HG02884 (cell line): Measurements from ENCODE around the gene PDZD7.
A peak's percentile ranks its signal among the peaks of the same experiment; 100 is the strongest.

ENCODE experiments used
- ATAC-seq: cut with Tn5 transposase; IDR thresholded peaks from one replicate; pipeline ENCODE4 v1.9.1; 2021; ENCODE audit warnings: mild to moderate bottlenecking, moderate library complexity; ENCODE audit not compliant: unreplicated experiment

Gene PDZD7

DNA sequence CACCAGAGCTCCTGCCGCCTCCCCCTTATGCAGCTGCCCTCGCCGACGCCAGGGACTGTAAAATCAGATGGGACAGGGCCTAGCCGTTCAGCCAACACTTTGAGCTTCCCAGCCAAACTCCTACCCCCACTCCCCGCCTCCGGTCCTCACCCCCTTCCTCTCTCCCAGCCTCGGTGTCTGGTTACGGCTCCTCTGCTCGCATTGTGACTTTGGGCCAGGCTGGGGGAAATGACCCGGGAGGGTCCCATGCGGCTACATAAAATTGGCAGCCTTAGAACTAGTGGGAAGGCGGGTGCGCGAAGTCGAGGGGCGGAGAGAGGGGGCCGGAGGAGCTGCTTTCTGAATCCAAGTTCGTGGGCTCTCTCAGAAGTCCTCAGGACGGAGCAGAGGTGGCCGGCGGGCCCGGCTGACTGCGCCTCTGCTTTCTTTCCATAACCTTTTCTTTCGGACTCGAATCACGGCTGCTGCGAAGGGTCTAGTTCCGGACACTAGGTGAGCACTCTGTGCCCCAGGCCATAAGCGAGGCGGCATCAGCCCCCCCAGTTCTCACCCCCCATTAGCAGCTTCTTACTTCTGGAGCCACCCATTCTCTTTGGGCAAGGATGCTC, 30.8 kb upstream of the PDZD7 start, which contains the start of gene KAZALD1:
KAZALD1 (plus strand) TSS at position 366 of the 608 bp plus-strand sequence. CDS start 604 bp downstream, outside the sequence.
- no peak for ATAC-seq

DNA sequence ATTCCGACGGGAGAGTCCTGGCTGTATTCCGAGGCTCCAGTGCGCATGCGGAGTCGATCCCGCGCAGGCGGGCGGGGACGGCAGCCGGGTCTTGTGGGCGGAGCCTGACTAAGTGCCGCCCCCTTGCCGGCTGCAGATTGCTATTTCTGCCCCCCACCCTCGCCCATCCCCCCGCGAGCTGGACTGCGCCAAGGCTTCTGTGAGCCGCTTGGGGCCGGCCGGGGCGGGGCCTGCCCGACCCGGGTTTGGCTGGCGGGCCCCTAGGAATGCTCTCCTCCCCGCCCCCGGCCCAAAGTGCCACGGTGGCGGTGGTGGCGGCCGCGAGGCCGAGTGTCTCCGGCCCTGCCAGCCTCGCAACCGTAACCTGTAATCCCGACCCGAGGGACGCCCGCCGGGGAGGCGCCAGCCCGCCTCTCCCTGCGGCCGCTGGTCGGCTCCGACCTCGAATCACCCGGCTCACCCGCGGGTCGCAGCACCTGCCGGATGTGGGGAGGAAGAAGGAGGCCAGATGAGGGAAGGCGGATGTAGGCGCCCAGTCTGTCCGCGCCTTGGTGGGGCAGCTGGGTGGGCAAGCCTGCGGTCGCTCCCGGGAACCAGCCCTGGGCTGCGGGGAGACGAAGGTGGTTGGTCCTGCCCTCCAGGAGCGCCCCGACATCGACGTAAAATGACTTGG, 30.2 kb upstream of the PDZD7 start:
- peak; percentile 61 for ATAC-seq

DNA sequence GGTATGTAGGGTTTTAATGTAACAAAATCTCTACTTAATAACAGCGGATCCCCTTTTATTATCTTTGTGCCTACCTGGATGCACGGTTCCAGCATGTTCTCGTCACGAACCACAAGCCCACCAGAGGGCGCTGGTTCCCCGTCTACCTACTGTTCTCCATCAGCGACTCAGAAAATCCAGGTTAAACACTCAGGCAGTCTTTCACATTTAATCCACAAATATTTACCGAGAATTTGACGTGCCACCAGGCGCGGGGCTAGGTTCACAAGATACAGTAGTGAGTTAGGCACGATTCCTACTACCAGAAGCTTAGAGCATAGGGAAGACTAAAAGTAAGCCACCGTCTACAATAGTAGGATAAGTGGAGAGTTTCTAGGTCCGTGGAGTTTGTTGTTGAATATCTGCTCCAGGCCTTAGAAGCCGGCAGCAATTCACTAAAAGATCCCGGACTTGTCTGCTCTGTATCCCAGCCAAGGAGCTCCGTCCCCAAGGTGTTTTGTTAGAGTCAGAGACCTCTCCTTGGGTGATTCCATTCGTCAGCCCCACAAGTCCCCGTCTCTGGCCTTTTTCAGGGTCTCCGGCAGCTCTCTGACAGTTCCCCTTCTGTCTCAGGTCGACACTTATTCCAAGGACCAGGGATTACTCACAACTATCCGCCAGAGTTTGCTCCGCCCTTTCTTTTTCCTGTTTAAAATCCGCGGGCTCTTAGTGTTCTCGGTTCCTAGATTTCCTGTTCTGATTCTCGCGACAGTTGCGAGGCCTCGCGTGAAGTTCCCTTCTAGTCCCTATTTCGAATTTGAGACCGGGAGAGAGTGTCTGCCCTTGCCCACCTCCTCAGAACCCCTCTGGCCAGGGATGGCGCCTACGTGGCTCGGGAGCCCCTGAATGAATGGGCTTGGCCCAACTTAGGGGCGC, 29.4 kb upstream of the PDZD7 start:
- ATAC-seq = peak; percentile 35

DNA sequence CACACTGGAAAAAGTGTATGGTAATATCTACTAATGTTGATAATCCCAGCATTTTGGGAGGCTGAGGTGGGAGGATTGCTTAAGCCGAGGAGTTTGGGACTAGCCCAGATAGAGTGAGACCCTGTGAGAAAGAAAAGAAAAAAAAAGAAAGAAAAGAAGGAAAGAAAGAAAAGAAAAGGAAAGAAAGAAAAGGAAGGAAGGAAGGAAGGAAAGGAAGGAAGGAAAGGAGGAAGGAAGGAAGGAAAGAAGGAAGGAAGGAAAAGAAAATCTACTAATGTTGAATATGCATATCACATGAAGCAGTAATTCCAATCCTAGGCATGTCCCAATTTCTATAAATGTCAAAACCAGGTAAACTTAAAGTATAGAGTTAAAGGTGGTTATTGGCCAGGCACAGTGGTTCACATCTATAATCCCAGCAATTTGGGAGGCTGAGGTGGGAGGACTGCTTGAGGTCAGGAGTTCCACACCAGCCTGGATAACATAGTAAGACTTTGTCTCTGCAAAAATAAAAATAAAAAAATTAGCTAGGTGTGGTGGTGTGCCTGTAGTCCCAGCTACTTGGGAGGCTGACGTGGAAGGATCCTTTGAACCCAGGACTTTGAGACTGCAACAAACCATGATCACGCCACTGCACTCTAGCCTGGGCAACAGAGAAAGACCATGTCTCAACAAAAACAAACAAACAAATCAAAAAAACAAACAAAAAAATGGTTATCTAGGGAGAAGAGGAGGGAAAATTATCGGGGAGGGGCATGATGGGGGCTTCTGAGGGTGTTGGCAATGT, 25.6 kb upstream of the PDZD7 start:
- ATAC-seq = no peak

DNA sequence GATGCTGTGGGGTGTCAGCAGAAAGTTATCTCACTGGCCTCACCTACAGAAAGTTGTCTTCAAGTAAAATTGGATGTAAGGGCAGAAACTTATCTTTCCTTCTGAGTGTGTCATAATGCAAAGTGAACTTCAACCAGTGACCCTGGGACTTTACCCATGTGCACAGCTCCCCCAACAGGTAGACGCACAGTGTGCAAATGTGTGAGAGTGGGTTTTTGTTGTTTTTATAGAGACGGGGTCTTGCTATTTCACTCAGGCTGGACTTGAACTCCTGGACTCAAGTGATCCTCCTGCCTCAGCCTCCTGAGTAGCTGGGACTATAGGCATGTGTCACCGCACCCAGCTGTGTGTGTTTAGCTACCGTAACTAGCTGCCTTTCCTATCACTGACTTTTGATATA, 24.5 kb upstream of the PDZD7 start:
- ATAC-seq = no peak

DNA sequence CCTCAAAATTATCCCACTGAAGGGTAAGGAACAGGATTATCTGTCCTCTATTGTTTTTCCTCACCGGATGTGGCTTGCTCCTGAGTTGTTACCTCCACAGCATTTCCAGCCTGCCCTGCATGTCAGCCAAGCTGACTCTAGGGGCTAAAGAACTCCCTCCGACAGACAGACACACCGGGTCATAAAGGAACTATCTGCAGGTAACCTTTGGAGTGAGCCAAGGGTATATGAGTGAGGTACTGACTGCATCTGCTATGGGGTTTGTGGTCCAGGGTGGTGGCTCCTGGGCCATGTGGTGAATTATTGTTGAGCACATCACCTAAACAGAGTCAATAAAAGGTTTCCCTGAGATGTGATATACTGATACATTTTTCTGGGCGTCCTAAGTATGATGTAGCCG, 23.9 kb upstream of the PDZD7 start:
- ATAC-seq = no peak

DNA sequence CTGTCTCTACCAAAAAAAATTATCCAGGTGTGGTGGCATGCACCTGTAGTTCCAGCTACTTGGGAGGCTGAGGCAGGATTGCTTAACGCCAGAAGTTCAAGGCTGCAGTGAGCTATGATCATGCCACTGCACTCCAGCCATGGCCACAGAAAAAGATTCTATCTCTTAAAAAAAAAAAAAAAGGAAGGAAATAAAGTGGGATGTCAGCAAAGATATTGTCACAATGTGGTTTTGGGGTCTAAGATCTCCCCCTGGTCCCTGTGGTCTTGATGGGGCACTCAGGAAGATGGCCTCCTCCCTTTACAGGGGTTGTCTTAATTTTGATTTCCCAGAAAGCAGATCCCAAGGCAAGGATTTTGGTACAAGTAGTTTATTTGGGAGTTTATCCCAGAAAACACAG, 23.4 kb upstream of the PDZD7 start:
- no peak for ATAC-seq

DNA sequence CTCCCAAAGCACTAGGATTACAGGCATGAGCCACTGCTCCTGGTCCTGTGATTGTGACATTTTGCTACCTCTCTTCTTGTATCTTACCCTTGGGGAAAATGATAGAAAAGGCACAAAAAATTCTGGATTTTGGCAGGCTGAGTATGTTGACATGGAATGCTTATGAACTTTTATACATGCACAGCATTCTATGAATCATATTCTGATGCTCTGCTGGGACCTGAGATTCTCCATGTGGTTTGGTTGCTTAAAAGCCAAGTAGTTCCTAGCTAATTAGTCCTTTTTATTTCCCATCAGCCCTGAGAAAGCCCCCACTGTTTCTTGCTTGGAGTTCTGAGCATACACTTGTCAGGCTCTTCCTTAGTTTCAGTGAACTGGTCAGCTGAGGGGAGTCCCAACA, 22.6 kb upstream of the PDZD7 start:
- ATAC-seq = no peak

DNA sequence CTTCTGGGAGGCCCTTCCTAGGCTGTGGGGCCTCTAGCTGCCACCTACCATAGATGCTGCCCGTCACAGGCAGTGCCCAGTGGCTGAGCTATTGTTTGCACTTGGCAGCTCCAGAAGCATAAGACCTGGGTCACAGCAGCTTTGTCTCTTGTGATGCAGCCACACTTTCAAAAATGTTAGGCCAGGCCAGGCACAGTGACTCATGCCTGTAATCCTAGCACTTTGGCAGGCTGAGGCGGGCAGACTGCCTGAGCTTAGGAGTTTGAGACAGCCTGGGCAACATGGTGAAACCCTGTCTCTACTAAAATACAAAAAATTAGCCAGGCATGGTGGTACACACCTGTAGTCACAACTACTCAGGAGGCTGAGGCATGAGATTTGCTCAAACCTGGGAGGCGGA, 21.4 kb upstream of the PDZD7 start:
- no peak for ATAC-seq

DNA sequence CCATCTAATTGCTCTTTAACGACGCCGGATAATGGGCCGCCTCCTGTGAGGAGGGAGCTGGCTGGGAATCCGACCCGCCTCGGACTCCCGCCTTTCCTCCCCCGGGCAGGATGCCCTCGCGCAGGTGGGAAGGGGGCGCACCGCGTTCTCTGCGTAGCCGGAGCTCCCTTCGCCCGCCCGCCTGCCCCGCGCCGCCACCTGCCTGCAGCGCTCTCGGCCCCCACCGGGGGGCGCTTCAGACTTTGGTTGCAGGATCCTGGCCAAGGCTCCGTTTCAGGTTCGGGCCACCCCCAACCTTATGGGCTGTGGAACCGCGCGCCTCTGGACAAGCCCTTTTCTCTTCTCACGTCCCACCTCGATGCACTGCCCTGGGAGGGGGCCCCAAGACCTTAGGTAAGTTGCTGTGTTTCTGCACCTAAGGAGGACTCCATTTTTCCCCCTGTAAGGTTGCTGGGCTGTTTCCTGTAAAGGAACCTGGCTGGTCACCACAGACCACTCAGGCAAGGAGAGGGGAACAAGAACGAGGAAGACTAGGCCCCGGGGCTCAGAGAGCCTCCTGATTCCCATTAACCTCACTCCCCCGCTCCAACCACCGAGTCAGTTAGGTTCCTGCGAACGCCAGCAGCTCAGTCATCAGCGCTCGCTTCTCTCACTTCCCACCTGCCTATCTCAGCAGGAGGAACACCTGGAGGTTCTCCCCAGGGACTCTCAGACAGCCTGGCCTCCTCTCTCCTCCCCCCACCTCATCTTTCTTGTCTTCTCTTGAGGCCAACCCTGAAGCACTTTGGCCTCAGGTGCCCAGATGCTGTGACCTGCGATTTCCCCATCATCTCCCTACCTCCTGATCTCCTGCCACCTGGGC, 19.5 kb upstream of the PDZD7 start:
- no peak for ATAC-seq

DNA sequence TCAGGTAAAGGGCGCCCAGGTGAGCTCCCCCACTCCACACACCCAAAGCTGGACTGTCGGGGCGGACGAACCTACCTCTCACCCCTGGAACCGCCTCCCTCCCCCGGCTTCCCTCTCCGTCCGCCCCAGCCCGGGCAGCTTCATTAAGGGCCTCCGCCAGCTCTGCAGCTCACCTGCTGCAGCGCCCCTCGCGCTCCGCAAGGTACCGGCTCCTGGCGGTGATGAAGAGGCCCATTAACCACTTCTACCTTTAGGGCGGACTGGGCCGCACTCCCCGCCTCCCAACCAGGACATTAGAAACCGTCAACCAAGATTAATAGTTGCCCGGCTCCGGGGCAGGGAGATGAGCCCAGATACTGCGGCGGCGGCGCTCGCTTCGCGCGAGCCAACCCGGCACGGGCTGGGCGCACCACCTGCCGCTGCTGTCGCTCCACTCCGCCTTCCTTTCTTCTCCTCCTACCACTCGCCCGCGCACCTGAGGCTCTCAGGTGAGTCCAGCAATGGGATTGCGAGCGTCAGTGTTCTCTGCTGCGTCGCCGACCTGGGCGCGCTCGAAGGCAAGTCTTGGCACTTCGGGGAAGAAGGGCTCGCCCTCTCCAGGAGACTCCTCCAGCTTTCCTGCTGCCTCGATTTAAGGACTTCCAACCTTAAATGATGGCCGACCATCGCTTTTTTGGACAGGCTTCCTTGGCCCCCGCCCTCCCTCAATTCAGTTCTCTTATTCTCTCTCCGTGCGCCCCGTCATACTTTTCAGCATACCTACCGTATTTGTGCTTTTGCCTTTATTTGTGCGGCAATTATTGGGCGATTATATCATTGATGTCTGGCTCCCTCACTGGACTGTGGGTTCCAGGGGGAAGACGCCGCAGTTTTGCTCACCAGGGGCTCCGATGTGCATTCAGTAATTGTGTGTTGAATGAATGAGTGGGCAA, 17.3 kb upstream of the PDZD7 start:
- no peak for ATAC-seq

DNA sequence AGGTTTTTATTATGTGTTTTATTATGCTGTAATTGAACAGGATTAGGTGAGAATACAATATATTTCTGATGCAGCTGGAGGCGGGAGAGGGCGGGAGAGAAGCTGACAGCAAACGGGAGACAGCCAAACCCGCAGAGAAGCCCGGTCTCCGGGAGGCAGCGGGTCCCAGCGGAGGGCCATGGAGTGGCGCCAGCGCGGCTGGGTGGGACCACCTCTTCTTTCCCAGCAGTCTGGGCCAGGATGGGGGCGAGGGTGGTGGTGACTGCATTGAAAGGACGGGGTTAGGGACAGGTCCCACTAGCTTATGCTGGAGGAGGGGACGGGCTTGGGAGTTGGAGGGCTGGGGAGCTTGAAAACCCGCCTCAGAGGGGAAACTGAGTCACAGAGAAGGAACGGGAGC, 16.3 kb upstream of the PDZD7 start:
- no peak for ATAC-seq

DNA sequence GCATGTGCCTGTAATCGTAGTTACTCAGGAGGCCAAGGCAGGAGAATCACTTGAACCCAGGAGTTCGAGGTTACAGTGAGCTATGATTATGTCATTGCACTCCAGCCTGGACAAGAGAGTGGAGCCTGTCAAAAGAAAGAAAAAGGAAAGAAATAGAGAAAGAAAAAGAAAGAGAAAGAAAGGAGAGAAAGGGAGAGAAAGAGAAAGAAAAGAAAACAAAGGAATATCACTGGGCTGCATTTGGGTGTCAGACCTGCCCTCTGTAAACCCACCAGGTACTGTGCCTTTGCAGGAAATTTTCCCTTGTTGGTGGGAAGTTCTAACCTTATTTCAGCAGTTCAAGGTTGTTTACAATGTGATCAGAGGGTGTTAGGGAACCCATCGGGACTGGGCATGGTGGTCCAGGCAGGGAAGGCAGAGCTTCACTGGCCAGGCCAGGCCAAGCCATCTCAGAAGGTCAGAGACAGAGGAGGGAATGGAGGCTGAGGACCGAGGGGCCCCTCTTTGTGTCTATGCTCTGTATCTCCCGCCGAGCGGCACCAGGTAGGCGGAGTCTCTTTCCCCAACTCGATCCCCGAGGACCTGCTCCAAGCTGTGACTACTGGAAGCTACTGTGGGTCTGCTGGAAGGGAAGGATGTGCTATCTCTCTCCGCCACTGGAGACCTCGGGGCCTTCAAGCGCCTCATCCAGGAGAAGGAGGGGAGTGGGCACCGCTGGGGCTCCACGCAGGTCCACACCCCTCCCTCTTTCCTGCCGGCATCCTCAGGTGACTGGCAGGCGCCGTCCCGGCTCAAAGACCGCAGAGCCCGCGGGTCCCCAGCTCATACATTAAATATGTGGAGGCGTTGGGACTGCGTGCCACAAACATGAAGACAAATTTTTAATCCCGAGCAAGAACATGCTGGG, 15.7 kb upstream of the PDZD7 start:
- ATAC-seq = no peak

DNA sequence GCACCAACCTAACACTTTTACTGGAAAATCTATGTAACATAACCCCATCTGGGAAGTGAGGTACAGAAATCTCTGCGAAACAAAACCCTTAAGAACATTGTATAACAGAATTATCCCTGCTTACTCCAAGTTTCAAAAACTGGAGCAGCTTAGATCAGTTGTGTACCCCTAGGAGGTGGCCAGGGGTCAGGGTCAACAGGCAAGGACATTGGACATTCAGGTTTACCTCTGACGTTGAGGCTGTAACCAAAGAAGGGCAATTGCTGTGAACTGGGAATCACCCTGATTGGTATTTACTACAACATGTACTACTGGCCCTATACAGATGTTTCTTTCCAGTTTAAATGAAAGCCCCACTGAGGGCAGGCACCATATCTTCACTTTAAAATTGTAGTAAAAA, 13.2 kb upstream of the PDZD7 start:
- no peak for ATAC-seq

DNA sequence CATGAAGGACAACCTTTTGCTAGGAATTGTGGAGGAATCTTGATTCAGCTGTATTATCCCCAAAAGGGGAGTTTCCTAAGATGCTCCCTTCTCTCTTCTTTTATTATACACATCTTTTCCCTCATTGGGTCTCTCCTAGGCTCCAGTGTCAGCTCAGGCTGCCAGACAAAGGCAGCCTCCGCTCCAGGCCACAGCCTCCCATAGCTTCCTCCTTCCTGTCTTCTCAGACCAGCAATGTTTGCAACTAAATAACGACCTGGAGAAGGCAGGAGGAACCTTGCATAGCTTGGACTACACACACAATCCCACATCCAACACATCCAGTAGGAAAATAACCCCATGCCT, 12.4 kb upstream of the PDZD7 start:
- ATAC-seq = no peak

DNA sequence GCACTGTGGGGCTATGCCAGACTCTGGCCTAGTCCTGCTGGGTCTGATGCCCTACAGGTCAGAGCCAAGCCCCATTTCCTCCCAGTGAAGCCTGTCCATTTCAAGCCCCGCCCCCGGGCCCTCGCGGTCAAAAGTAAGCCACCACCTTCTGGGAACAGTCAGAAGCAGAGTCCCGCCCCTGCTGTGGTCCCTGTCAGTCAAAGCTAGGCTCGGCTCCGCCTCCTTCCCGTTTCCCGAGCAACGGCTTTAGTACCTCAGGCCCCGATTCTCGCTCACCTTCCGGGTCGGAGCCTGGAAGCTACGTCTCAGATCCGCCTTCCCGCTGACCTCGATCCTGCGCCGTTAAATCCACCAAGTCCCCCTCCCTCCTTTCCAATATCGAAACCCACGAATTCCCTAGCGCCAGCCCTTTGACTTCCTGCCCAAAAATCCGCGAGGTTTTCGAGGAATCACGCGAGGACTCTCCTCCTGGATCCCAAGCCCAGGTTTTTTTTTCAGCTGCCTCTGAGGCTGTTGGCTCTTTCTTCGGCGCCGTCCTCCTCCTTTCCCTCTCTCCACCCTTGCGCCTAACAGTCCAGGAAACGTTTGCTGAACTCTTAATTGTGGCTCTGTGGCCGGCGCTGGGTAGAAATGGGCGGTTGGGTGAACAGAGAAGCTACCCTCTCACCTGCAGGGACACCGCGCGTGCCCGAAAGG, 11.9 kb upstream of the PDZD7 start:
- ATAC-seq = peak; percentile 89

DNA sequence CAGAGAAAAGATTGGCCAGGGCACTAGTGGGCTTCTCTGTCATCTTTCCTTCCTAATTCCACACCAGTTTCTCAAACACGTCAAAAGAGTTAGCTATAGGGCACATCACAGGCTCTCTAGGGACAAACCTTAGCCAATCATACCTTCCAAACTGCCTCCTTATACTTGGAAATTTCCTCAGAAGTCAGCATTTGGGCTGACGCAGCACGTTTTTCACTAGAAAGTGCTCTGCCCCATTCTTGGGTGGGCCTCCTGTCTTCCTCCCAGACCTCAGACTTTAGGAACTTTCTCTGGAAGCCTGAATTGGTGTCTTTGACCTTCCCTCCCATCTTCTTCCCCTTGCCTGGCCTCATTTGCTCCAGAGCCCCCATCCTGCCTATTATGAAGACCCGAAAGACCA, 11.2 kb upstream of the PDZD7 start:
- no peak for ATAC-seq
